ENCODE measurements around the gene SH2D2A.

The SH2D2A gene

GRCh38 chr1:156838972-156839371 lies 22.3 kb upstream of the SH2D2A start:
- H3K4me1 Mint-ChIP-seq, result peaks cover 50% of the 10 kb centered on the region
- no peak overlapping the region for H3K27ac Mint-ChIP-seq
- H3K27me3 Mint-ChIP-seq (ENCODE audit: low read depth, poor library complexity), result peaks cover 85% of the 10 kb centered on the region
- H3K9me3 Mint-ChIP-seq, result no peaks in the 10 kb centered on the region
- DNase-seq, result peak; percentile 66
- H3K36me3 Mint-ChIP-seq (ENCODE audit: low read depth), result no peaks in the 10 kb centered on the region
- H3K4me3 Mint-ChIP-seq, result no peak overlapping the region
- TF ChIP-seq CTCF (IDR thresholded peaks at IDR 0.05), result peak; percentile 89

GRCh38 chr1:156836892-156837291 lies 20.2 kb upstream of the SH2D2A start:
- no peak for DNase-seq
- no peak overlapping the region for H3K4me3 Mint-ChIP-seq
- no peak overlapping the region for H3K27ac Mint-ChIP-seq
- H3K4me1 Mint-ChIP-seq, result peaks cover 48% of the 10 kb centered on the region
- peaks cover 82% of the 10 kb centered on the region for H3K27me3 Mint-ChIP-seq (ENCODE audit: low read depth, poor library complexity)
- H3K9me3 Mint-ChIP-seq, result no peaks in the 10 kb centered on the region
- no peaks in the 10 kb centered on the region for H3K36me3 Mint-ChIP-seq (ENCODE audit: low read depth)
- no peak for TF ChIP-seq CTCF (IDR thresholded peaks at IDR 0.05)

- Mint-ChIP-seq H3K9me3 (no peaks in the 10 kb centered on the region), H3K4me3 (no peak overlapping the region), H3K27me3 (ENCODE audit: low read depth, poor library complexity) (peaks cover 82% of the 10 kb centered on the region), H3K4me1 (peaks cover 49% of the 10 kb centered on the region), H3K27ac (no peak overlapping the region), H3K36me3 (ENCODE audit: low read depth) (no peaks in the 10 kb centered on the region)
- TF ChIP-seq CTCF (IDR thresholded peaks at IDR 0.05), result no peak
- DNase-seq, result no peak
Measured at GRCh38 chr1:156836041-156836654, 19.5 kb upstream of the SH2D2A start.

GRCh38 chr1:156834322-156834721 lies 17.7 kb upstream of the SH2D2A start:
- H3K27ac Mint-ChIP-seq, result no peak overlapping the region
- H3K9me3 Mint-ChIP-seq, result no peaks in the 10 kb centered on the region
- TF ChIP-seq CTCF (IDR thresholded peaks at IDR 0.05), result no peak
- no peak for DNase-seq
- no peak overlapping the region for H3K4me3 Mint-ChIP-seq
- H3K36me3 Mint-ChIP-seq (ENCODE audit: low read depth), result no peaks in the 10 kb centered on the region
- peaks cover 35% of the 10 kb centered on the region for H3K4me1 Mint-ChIP-seq
- peaks cover 73% of the 10 kb centered on the region for H3K27me3 Mint-ChIP-seq (ENCODE audit: low read depth, poor library complexity)

- Mint-ChIP-seq H3K36me3 (ENCODE audit: low read depth) (no peaks in the 10 kb centered on the region), H3K4me1 (peaks cover 29% of the 10 kb centered on the region), H3K27ac (no peak overlapping the region), H3K27me3 (ENCODE audit: low read depth, poor library complexity) (peaks cover 68% of the 10 kb centered on the region), H3K4me3 (no peak overlapping the region), H3K9me3 (no peaks in the 10 kb centered on the region)
- no peak for DNase-seq
- no peak for TF ChIP-seq CTCF (IDR thresholded peaks at IDR 0.05)
Measured at GRCh38 chr1:156833603-156834002, 17.0 kb upstream of the SH2D2A start.

GRCh38 chr1:156832434-156832833 lies 15.8 kb upstream of the SH2D2A start:
- H3K4me3 Mint-ChIP-seq, result no peak overlapping the region
- H3K4me1 Mint-ChIP-seq, result peaks cover 34% of the 10 kb centered on the region
- DNase-seq, result no peak
- no peaks in the 10 kb centered on the region for H3K36me3 Mint-ChIP-seq (ENCODE audit: low read depth)
- H3K27ac Mint-ChIP-seq, result no peak overlapping the region
- H3K27me3 Mint-ChIP-seq (ENCODE audit: low read depth, poor library complexity), result peaks cover 65% of the 10 kb centered on the region
- no peaks in the 10 kb centered on the region for H3K9me3 Mint-ChIP-seq
- no peak for TF ChIP-seq CTCF (IDR thresholded peaks at IDR 0.05)

Measured in nephron progenitor cell (in vitro differentiated cells).